Measurements from ENCODE around the gene KCNN4.

KCNN4 gene

GRCh38 chr19:43748205-43748594 lies 32.6 kb downstream of the KCNN4 start:
- DNase-seq, result no peak

DNA sequence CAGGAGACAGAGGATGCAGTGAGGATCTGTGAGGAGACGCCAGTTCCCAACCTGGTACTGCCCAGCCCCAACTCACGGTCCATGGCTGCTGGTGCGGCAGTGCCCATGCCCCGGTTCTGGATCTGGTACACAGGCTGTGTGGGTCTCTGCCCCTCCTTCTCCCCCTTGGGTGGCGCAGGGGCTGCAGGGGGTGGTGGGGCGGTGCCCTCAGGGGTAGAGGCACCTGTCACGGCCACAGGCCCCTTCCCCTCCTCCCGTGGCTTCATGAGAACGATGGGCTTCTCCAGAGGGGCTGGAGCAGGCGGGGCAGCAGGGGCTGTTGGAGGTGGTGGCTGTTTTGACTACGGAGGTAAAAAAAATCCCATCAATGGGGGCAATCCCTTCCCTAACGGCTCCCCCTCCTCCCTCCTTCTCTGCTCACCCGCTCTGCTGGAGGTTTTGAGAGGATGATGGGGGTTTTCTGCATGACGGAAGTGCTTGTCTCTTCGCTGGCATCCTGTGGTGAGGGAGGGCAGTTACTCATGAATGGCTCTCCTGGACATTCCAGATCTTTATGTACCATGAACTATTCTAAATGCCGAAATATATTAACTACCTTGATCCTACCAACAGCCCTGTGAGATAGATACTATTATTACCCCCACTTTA lies 33.1 kb downstream of the KCNN4 start:
- DNase-seq, result peak in 1 of 2 donors; percentile 46

DNA sequence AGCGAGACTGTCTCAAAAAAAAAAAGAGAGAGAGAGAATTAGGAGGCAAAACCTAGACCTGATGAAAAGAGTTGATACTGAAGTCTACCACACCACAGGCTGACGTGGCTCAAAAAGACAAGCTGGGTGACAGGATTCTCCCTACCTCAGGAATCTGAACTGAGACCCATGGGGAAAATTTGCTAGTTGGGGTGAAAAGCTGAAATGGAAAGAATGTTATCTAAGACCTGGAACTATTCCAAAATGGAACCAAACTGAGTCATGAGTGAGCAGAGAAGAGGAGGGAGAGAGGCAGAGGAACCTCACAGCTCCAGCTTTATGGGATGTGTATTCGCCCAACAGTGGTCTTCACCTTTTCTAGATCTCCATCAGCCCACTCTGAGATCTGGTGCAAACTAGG lies 37.7 kb downstream of the KCNN4 start:
- no peak for DNase-seq

DNA sequence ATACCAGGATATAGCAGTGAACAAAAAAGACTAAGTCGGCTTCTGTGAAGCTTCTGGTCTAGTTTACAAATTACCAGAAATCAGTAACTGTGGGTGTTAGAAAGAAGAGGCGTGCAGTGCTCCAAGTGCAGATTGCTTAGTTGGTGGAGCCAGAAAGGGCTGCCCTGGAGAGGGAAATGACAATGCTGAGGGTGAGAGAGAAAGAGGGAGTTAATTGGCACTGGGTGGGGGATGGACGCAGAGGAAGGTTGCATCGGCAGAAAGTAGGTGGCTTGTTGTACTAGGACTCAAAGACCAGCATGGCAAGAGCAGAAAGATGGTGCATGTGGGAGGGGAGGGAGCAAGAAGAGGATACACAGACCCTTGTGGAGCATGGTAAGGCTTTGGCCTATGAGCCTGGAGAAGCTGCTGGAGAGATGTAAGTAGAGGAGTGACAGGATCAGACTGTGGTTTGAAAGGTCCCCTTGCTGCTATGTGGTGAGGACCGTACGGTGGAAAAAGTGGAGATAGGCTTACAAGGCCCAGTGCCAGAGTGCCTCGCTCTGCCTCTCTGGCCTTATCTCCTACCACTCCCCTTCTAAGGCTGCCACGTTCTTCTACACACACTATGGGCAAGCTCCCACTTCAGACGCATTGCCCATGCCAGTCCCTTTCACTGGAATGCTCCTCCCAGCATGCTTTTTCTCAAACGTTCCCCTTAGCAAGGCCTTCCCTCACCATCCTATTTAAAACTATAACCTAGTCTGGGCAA lies 39.5 kb downstream of the KCNN4 start:
- no peak for DNase-seq

DNA sequence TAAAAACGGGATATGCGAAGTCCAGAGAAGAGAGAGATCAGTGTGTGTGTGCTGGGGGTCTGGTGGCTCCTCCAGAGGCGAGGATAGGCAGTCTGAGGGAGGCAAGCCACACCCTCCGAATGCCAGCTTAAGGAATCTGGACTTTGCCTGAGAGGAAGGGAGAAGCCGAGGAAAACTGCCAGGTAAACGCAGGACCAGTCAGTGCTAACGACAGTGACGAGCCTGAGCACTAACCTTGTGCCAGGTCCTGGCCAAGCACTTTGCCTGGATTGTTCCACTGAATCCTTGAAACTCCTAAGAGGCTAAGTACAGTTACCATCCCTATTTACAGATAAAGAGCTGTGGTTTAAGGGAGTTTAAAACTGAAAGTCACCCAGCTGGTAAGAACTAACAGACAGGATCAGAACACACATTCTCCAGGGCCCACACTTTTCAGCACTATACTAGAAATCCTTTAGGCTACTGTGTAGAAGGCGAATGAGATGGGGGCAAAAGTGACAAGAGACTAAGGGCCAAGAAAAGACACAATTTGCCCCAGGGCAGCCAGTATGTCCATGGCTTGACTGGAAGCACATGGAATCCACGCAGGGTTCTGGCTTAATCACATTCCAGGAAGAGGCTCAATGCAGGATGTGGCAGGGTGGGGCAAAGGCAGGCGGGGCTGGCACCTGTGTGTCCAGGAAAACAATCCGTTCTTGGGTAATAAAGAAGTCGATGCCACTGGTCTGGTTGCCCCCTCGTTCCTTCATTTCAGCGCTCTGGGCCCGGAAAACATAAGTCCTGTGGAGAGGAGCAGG lies 41.1 kb downstream of the KCNN4 start:
- DNase-seq, result no peak

- no peak for DNase-seq
Observed at GRCh38 chr19:43738780-43739211, 42.0 kb downstream of the KCNN4 start.

- DNase-seq, result no peak
Observed at GRCh38 chr19:43735957-43736356, 44.8 kb downstream of the KCNN4 start.

- no peak for DNase-seq
Observed at GRCh38 chr19:43735013-43735412, 45.8 kb downstream of the KCNN4 start.

DNA sequence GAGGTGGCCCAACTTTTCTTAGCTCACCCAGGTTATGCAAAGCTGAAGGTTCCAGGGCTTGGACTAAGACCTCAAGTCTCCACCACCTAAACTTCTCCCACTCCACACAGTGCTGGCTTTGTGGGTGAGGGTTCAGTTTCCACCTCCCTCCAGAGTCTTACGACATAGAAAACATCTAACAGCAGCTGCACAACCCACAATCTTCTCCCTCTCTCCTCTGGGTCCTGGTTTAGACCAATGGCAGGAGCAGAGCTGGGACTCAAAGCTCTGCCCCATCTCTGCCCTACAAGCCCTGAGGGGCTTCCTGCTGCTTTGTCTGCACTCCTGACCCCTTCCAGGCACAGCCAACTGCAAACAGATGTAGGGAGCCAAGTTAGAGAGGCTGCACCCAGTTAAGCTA lies 48.9 kb downstream of the KCNN4 start:
- DNase-seq, result no peak

GRCh38 chr19:43731346-43731745 lies 49.4 kb downstream of the KCNN4 start:
- DNase-seq, result no peak

DNA sequence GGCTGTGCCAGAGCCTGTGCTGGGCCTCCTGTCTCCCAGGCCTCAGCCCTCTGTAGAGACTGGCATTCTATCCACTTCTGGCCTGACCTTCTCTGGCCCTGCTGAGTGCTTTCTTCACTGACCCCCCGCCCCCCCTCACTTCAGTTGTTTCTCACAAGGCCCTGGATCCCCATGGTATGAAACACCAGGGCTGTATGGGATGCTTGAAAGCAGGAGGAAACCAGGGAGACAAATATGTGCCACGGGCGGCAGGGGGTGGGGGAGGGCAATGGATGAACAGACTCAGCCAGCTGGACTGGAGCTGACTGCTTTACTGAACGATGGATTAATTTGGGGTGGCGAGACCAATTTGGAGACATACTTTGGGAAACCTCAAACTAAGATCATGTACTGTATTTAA lies 50.9 kb downstream of the KCNN4 start:
- no peak for DNase-seq

GRCh38 chr19:43727593-43727853 lies 53.2 kb downstream of the KCNN4 start:
- no peak for DNase-seq

GRCh38 chr19:43726736-43727592 lies 53.8 kb downstream of the KCNN4 start:
- DNase-seq, result no peak

DNA sequence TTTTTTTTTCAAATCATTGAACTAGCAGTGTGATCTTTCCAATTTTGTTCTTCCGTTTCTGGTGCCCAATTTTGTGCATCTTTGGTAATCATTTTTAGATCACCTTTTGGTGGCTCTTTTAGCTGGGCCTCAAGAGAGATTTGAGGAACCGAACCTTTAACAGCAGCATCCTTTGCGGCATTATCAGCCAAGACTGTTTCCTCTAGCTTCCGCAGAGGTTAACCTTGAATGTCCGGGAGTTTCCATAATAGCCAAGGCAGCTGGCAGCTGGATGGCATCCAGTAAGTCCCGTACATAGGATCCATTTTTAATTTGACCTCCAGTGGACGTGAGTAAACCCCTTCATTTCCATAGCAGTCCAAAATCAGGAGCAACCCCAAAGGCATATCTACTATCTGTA lies 55.3 kb downstream of the KCNN4 start:
- peak; percentile 12 to 29 for DNase-seq

DNA sequence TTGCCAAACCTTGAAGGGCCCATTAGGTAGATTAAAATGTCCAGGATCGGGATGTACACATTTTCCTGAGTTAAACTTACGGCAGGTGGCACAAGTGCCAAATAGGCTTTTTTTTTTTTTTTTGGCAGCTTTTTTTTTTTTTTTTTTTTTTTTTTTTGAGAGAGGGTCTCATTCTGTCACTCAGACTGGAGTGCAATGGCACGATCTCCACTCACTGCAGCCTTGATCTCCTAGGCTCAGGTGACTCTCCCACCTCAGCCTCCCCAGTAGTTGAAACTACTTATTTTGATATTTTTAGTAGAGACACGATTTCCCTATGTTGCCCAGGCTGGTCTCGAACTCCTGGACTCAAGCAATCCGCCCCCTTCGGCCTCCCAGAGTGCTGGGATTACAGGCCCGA lies 55.9 kb downstream of the KCNN4 start:
- no peak for DNase-seq

DNA sequence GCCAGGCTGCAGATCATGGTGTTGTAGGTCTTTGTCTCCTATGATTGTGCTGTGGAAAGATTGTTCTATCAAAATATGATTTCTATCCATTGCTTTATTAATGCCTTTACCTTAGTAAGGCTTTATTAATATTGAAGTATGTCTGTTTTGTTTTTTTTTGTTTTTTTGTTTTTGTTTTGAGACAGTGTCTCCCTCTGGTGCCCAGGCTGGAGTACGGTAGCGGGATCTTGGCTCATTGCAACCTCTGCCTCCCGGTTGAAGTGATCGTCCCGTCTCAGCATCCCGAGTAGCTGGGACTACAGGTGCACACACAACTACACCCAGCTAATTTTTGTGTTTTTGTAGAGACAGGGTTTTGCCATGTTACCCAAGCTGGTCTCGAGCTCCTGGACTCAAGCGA lies 57.2 kb downstream of the KCNN4 start:
- no peak for DNase-seq

GRCh38 chr19:43721469-43722048 lies 59.2 kb downstream of the KCNN4 start:
- no peak for DNase-seq

- no peak for DNase-seq
Observed at GRCh38 chr19:43720936-43721335, 59.8 kb downstream of the KCNN4 start.

GRCh38 chr19:43719918-43720317 lies 60.9 kb downstream of the KCNN4 start:
- no peak for DNase-seq

DNA sequence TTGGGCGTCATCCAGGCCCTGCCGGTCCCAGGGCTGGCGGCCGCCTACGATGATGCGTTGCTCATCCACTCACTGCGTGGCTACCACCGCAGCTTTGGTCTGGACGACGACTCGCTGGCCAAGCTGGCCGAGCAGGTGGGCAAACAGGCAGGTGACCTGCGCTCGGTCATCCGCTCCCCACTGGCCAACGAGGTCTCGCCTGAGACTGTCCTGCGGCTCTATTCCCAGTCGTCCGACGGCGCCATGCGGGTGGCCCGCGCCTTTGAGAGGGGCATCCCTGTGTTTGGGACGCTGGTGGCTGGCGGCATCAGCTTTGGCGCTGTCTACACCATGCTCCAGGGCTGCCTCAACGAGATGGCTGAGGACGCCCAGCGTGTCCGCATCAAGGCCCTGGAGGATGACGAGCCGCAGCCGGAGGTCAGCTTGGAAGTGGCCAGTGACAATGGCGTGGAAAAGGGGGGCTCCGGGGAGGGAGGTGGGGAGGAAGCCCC lies 61.4 kb downstream of the KCNN4 start:
- no peak for DNase-seq

DNA sequence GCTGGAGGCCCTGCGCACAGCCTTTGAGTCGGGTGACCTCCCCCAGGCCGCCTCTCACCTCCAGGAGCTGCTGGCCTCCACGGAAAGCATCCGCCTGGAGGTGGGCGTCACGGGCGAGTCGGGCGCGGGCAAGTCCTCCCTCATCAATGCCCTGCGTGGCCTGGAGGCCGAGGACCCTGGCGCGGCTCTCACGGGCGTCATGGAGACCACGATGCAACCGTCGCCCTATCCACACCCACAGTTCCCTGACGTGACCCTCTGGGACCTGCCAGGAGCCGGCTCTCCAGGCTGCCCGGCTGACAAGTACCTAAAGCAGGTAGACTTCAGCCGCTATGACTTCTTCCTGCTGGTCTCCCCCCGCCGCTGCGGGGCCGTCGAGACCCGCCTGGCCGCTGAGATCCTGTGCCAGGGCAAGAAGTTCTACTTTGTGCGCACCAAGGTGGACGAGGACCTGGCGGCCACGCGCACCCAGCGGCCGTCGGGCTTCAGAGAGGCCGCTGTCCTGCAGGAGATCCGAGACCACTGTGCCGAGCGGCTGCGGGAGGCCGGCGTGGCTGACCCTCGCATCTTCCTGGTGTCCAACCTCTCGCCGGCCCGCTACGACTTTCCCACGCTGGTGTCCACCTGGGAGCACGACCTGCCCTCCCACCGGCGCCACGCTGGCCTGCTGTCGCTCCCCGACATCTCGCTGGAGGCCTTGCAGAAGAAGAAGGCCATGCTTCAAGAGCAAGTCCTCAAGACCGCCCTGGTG lies 62.0 kb downstream of the KCNN4 start:
- DNase-seq, result no peak
